Hepatocyte (in vitro differentiated cells): ENCODE measurements around the gene SCN1B. TPM values are rescaled to one million over a fixed set of nuclear protein-coding genes. Genes with fewer than 3 reads are reported as not detected.
"Not testable (repeated sequence)": the region's sequence is repeated elsewhere in the genome, so short reads cannot be mapped to it uniquely, and the experiment has no call there.

Experiments used
- DNase-seq: peaks from one replicate; pipeline ENCODE4 v3.0.0-alpha.2; 2016; ENCODE audit warnings: low spot score
- H2AFZ ChIP-seq: fragments of 200-600 bp; sonication (generic); 2 replicates; pipeline ENCODE4 v1.6.0; 2016; ENCODE audit warnings: antibody characterized with exemption, mild to moderate bottlenecking
- H3K27ac ChIP-seq: fragments of 200-600 bp; sonication (generic); 2 replicates; pipeline ENCODE4 v1.5.1; 2016; ENCODE audit warnings: mild to moderate bottlenecking
- H3K27me3 ChIP-seq: fragments of 200-600 bp; sonication (generic); 2 replicates; pipeline ENCODE4 v1.6.1; 2016
- H3K36me3 ChIP-seq: fragments of 200-600 bp; sonication (generic); replicated peaks from 2 replicates; pipeline ENCODE4 v1.5.1; 2016; ENCODE audit warnings: low read depth; ENCODE audit not compliant: insufficient read depth
- H3K4me1 ChIP-seq: fragments of 200-600 bp; sonication (generic); 2 replicates; pipeline ENCODE4 v1.5.1; 2016; ENCODE audit warnings: mild to moderate bottlenecking, moderate library complexity; ENCODE audit not compliant: insufficient read depth
- H3K4me2 ChIP-seq: fragments of 200-600 bp; sonication (generic); 2 replicates; pipeline ENCODE4 v1.6.0; 2016
- H3K4me3 ChIP-seq: fragments of 200-600 bp; sonication (generic); 2 replicates; pipeline ENCODE4 v1.5.1; 2016; ENCODE audit warnings: mild to moderate bottlenecking
- H3K79me2 ChIP-seq: fragments of 200-600 bp; sonication (generic); 2 replicates; pipeline ENCODE4 v1.6.0; 2017; ENCODE audit warnings: mild to moderate bottlenecking
- H3K9me2 ChIP-seq: fragments of 200-600 bp; sonication (generic); replicated peaks from 2 replicates; pipeline ENCODE4 v1.6.0; 2017; ENCODE audit warnings: mild to moderate bottlenecking; ENCODE audit not compliant: insufficient read depth
- H3K9me3 ChIP-seq: fragments of 200-600 bp; sonication (generic); 2 replicates; pipeline ENCODE4 v1.5.1; 2016; ENCODE audit warnings: low read depth, mild to moderate bottlenecking
- H4K20me1 ChIP-seq: fragments of 200-600 bp; sonication (generic); 2 replicates; pipeline ENCODE4 v1.6.0; 2016; ENCODE audit warnings: mild to moderate bottlenecking; ENCODE audit not compliant: insufficient read depth, poor library complexity, severe bottlenecking
- EZH2 ChIP-seq: fragments of 200-600 bp; sonication (generic); IDR thresholded peaks from 2 replicates; pipeline ENCODE4 v1.6.1; 2016; ENCODE audit warnings: antibody characterized with exemption, mild to moderate bottlenecking, borderline replicate concordance
- EZH2phosphoT487 ChIP-seq: fragments of 200-600 bp; sonication (generic); IDR thresholded peaks from one replicate; pipeline ENCODE4 v1.6.1; 2018; ENCODE audit warnings: antibody characterized with exemption, mild to moderate bottlenecking, low read depth, moderate library complexity; ENCODE audit not compliant: unreplicated experiment, severe bottlenecking
- WGBS: methylation state at CpG from one replicate; pipeline ENCODE4 v1.1.6; 2016; ENCODE audit warnings: low lambda C conversion rate; ENCODE audit errors: missing lambda C conversion rate; 5-methylcytosine and 5-hydroxymethylcytosine counted together
- polyA plus RNA-seq: library from polyadenylated mRNA; unstranded; fragments of >200 nt; fragmentation: Nextera tagmentation; extraction: Ambion mirVana; gene quantifications from 2 replicates; pipeline ENCODE4 v1.2.1, GENCODE V29; 2016
- total RNA-seq: library from RNA; depleted of rRNA; stranded (reverse); fragments of >200 nt; gene quantifications from 2 replicates; pipeline ENCODE4 v1.2.3, GENCODE V29; 2014
- TF ChIP-seq, protein P1 (sequence below): fragments of 200-600 bp; sonication (generic); IDR thresholded peaks from 2 replicates; pipeline ENCODE4 v1.5.1; 2016; ENCODE audit warnings: antibody characterized with exemption, mild to moderate bottlenecking; ENCODE audit not compliant: poor library complexity

The SCN1B gene
- total and polyA plus RNA-seq, 2 experiments from 2014 or later, result 0.60 to 3.1 TPM

DNA sequence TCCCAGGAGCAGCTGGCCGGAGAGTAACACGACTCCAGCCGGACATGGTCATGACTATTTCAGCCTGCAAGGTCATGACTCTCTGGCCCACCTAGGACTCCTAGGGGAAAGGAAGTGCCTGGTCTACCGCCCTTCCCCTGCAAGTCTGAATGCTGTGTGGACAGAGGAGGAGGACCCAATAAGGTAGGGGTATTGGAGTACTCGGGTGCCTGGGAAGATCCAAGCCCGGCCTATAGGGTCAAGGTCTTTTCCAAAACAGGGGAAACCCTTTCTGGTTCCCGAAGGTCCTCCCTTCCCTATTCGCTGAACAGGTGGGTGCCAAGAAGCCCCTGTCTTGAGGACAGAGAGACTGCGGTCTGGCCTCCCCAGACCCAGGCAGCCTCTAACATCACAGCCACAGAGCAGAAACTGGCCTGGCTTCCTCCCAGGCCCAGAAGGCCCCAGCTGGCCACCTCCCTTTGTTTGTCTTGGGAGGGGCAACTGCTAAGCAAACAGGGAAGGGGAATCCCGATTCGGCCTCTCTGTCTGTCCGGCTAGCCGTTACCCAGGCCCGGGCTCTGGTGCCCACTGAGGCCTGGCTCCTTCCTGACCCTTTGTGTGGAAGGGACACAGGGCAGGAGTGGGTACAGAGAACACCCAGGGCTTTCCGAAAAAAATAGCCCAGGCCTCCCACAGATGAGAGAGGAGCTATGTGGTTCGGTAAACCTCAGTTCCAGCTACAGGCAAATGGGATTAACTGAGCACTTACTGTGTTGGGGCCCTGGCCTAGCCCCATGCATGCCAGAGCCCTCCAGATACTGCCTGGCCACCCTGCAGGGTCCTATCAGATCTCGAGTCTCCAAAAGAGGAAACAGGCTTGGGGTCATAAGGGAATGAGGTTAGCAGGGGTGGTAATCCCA lies 35.4 kb upstream of the SCN1B start:
- H3K4me3 ChIP-seq, result no peak overlapping the region
- H3K27me3 ChIP-seq, result no peaks in the 10 kb centered on the region
- TF ChIP-seq EZH2 (no peak), EZH2phosphoT487 (no peak)
- TF ChIP-seq, protein P1, sequence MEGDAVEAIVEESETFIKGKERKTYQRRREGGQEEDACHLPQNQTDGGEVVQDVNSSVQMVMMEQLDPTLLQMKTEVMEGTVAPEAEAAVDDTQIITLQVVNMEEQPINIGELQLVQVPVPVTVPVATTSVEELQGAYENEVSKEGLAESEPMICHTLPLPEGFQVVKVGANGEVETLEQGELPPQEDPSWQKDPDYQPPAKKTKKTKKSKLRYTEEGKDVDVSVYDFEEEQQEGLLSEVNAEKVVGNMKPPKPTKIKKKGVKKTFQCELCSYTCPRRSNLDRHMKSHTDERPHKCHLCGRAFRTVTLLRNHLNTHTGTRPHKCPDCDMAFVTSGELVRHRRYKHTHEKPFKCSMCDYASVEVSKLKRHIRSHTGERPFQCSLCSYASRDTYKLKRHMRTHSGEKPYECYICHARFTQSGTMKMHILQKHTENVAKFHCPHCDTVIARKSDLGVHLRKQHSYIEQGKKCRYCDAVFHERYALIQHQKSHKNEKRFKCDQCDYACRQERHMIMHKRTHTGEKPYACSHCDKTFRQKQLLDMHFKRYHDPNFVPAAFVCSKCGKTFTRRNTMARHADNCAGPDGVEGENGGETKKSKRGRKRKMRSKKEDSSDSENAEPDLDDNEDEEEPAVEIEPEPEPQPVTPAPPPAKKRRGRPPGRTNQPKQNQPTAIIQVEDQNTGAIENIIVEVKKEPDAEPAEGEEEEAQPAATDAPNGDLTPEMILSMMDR, result no peak
- peak overlapping the region; percentile 55 for H3K4me2 ChIP-seq
- peak; percentile 72 for DNase-seq
- no peaks in the 10 kb centered on the region for H4K20me1 ChIP-seq
- H3K79me2 ChIP-seq, result peaks cover 8% of the 10 kb centered on the region
- peak overlapping the region; percentile 81 for H3K27ac ChIP-seq
- H3K4me1 ChIP-seq, result peaks cover 19% of the 10 kb centered on the region
- no peaks in the 10 kb centered on the region for H3K9me3 ChIP-seq
- H3K9me2 ChIP-seq, result no peaks in the 10 kb centered on the region
- no peaks in the 10 kb centered on the region for H3K36me3 ChIP-seq
- 78% methylated on average over 17 of the region's 17 CpGs for WGBS
- no peak overlapping the region for H2AFZ ChIP-seq

DNA sequence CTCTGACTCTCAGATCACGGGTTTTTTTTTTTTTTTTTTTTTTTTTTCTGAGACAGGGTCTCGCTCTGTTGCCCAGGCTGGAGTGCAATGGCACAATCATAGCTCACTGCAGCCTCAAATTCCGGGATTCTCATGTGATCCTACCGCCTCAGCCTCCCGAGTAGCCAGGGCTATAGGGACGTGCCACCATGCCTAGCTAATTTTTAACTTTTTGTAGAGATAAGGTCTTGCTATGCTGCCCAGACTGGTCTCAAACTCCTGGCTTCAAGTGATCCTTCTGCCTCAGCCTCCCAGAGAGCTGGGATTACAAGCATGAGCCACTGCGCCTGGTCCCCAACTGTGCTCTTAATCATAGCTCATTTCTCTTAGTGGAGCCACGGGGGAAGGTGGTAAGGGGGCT lies 34.7 kb upstream of the SCN1B start:
- Histone ChIP-seq H3K9me3 (no peaks in the 10 kb centered on the region), H3K79me2 (peaks cover 10% of the 10 kb centered on the region), H4K20me1 (no peaks in the 10 kb centered on the region), H3K27ac (peak overlapping the region; percentile 81), H2AFZ (no peak overlapping the region), H3K4me3 (no peak overlapping the region), H3K27me3 (no peaks in the 10 kb centered on the region), H3K4me2 (no peak overlapping the region), H3K36me3 (no peaks in the 10 kb centered on the region), H3K4me1 (peaks cover 19% of the 10 kb centered on the region), H3K9me2 (no peaks in the 10 kb centered on the region)
- no peak for DNase-seq
- WGBS, result 79% methylated on average over 8 of the region's 8 CpGs
- TF ChIP-seq, protein P1, result no peak
- no peak for TF ChIP-seq EZH2phosphoT487
- TF ChIP-seq EZH2, result no peak

DNA sequence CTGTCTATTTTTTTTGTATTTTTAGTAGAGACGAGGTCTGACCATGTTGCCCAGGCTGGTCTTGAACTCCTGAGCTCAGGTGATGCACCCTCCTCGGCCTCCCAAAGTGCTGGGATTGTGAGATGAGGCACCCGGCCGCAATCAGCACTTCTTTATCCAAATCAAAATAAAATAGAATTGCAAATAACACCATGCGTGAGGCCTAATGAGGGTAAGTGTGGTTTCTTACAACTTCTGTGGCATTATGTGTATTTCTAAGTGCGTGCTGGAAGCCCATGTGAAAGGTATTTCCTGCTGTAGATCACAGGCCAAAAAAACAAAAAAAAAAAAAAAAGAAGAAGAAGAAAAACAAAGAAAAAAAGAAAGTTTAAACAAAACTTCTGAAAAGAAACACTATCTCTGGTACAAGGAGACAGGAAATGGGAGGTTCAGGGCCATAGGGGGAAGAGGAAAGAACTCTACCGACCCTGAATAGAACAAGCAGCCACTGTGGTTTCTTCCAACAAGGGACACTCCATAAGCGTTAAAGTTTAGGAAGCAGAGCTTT lies 33.1 kb upstream of the SCN1B start:
- no peaks in the 10 kb centered on the region for H3K27me3 ChIP-seq
- H3K27ac ChIP-seq, result no peak overlapping the region
- H3K4me1 ChIP-seq, result peaks cover 27% of the 10 kb centered on the region
- no peak for DNase-seq
- no peaks in the 10 kb centered on the region for H3K9me3 ChIP-seq
- H3K9me2 ChIP-seq, result no peaks in the 10 kb centered on the region
- peaks cover 12% of the 10 kb centered on the region for H4K20me1 ChIP-seq
- no peak overlapping the region for H3K4me3 ChIP-seq
- no peak for TF ChIP-seq EZH2
- no peak for TF ChIP-seq EZH2phosphoT487
- TF ChIP-seq, protein P1, result no peak
- H3K79me2 ChIP-seq, result peaks cover 26% of the 10 kb centered on the region
- no peak overlapping the region for H2AFZ ChIP-seq
- no peak overlapping the region for H3K4me2 ChIP-seq
- no peaks in the 10 kb centered on the region for H3K36me3 ChIP-seq
- WGBS, result 79% methylated on average over 8 of the region's 8 CpGs

DNA sequence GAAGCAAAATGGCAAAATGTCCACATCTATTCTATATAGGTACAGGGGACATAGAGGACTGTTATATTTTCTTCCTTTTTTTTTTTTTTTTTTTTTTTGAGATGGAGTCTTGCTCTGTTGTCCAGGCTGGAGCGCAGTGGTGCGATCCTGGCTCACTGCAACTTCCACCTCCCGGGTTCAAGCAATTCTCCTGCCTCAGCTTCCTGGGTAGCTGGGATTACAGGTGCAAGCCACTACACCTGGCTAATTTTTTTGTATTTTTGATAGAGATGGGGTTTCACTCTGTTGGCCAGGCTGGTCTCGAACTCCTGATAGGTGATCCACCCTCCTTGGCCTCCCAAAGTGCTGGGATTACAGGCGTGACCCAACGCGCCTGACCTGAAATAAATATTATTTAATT lies 32.0 kb upstream of the SCN1B start:
- H2AFZ ChIP-seq, H3K9me3 ChIP-seq, H3K9me2 ChIP-seq, H3K27me3 ChIP-seq, H3K4me2 ChIP-seq, DNase-seq, H3K36me3 ChIP-seq, H3K4me3 ChIP-seq: not testable (repeated sequence)
- H4K20me1 ChIP-seq, result peaks cover 14% of the 10 kb centered on the region
- H3K4me1 ChIP-seq, result peaks cover 31% of the 10 kb centered on the region
- H3K27ac ChIP-seq, result peak overlapping the region; percentile 100
- 97% methylated on average over 7 of the region's 7 CpGs for WGBS
- peaks cover 34% of the 10 kb centered on the region for H3K79me2 ChIP-seq
